ENCODE measurements around the gene EIF5B. TPM values are rescaled to one million over a fixed set of nuclear protein-coding genes. Genes with fewer than 3 reads are reported as not detected.
"Not testable (repeated sequence)": the region's sequence is repeated elsewhere in the genome, so short reads cannot be mapped to it uniquely, and the experiment has no call there.

The EIF5B gene
- total RNA-seq, 4 donors from 2014 or later = 23.6 to 40.4 (median 30.7) TPM

GRCh38 chr2:99356853-99357252 is 19.7 kb downstream of the EIF5B start:
- TF ChIP-seq CTCF (IDR thresholded peaks at IDR 0.05) (no peak), POLR2A (IDR thresholded peaks at IDR 0.05) (no peak)
- H3K27ac ChIP-seq = no peak overlapping the region
- H3K27me3 ChIP-seq = no peaks in the 10 kb centered on the region
- no peaks in the 10 kb centered on the region for H3K4me1 ChIP-seq
- H3K36me3 ChIP-seq = peaks cover 0 to 5% (median 0%) of the 10 kb centered on the region in 3 donors
- no peaks in the 10 kb centered on the region for H3K9me3 ChIP-seq
- H3K4me3 ChIP-seq = no peak overlapping the region
- DNase-seq = no peak

- Histone ChIP-seq H3K4me3 (no peak overlapping the region), H3K27me3 (no peaks in the 10 kb centered on the region), H3K4me1 (no peaks in the 10 kb centered on the region), H3K27ac (no peak overlapping the region), H3K9me3 (no peaks in the 10 kb centered on the region), H3K36me3 (peaks cover 0 to 80% (median 0%) of the 10 kb centered on the region in 3 donors)
- TF ChIP-seq CTCF (IDR thresholded peaks at IDR 0.05) (no peak), POLR2A (IDR thresholded peaks at IDR 0.05) (no peak)
- no peak for DNase-seq
Measured at GRCh38 chr2:99365661-99366060, 28.5 kb downstream of the EIF5B start.

- not testable (repeated sequence) for H3K27me3 ChIP-seq, H3K27ac ChIP-seq, H3K4me1 ChIP-seq, H3K9me3 ChIP-seq, DNase-seq, H3K4me3 ChIP-seq
- peaks cover 0 to 74% (median 0%) of the 10 kb centered on the region in 3 donors for H3K36me3 ChIP-seq
Measured at GRCh38 chr2:99368854-99369253, 31.7 kb downstream of the EIF5B start.

GRCh38 chr2:99373144-99373543 is 36.0 kb downstream of the EIF5B start:
- no peak for TF ChIP-seq POLR2A (IDR thresholded peaks at IDR 0.05)
- no peak for TF ChIP-seq CTCF (IDR thresholded peaks at IDR 0.05)
- H3K4me3 ChIP-seq = no peak overlapping the region
- H3K36me3 ChIP-seq = peaks cover 0 to 59% (median 0%) of the 10 kb centered on the region in 3 donors
- H3K9me3 ChIP-seq = no peaks in the 10 kb centered on the region
- DNase-seq = no peak
- H3K4me1 ChIP-seq = no peaks in the 10 kb centered on the region
- no peaks in the 10 kb centered on the region for H3K27me3 ChIP-seq
- H3K27ac ChIP-seq = no peak overlapping the region

- Histone ChIP-seq H3K9me3 (no peaks in the 10 kb centered on the region), H3K27me3 (no peaks in the 10 kb centered on the region), H3K4me1 (no peaks in the 10 kb centered on the region), H3K36me3 (peaks cover 0 to 52% (median 0%) of the 10 kb centered on the region in 3 donors), H3K4me3 (no peak overlapping the region), H3K27ac (no peak overlapping the region)
- DNase-seq = no peak
- TF ChIP-seq POLR2A (IDR thresholded peaks at IDR 0.05) = no peak
- TF ChIP-seq CTCF (IDR thresholded peaks at IDR 0.05) = no peak
Measured at GRCh38 chr2:99374747-99375146, 37.6 kb downstream of the EIF5B start.

GRCh38 chr2:99376254-99376864 is 39.2 kb downstream of the EIF5B start:
- no peak overlapping the region for H3K4me3 ChIP-seq
- TF ChIP-seq POLR2A (IDR thresholded peaks at IDR 0.05) (no peak), CTCF (IDR thresholded peaks at IDR 0.05) (no peak)

More at GRCh38 chr2:99376254-99376864, 39.2 kb downstream of the EIF5B start:
- no peaks in the 10 kb centered on the region for H3K27me3 ChIP-seq
- no peak for DNase-seq
- no peak overlapping the region for H3K27ac ChIP-seq
- H3K4me1 ChIP-seq = no peaks in the 10 kb centered on the region
- peaks cover 0 to 54% (median 0%) of the 10 kb centered on the region in 3 donors for H3K36me3 ChIP-seq
- no peaks in the 10 kb centered on the region for H3K9me3 ChIP-seq
